Measurements from ENCODE around the gene ATG13.

ATG13 gene

GRCh38 chr11:46719048-46719542, 101.7 kb downstream of the ATG13 start, which contains the start of gene F2:
Gene F2 (plus strand): TSS chr11:46719213. CDS start chr11:46719236, 23 bp downstream.
- H3K36me3 ChIP-seq (ENCODE audit: control insufficient read depth, insufficient read depth, low read length): no peaks in the 10 kb centered on the region
- H3K4me3 ChIP-seq (ENCODE audit: low read depth, low read length): no peak within 1 kb of the TSS
- H3K9ac ChIP-seq (ENCODE audit: low read depth, low read length): no peak within 1 kb of the TSS
- H3K9me3 ChIP-seq (ENCODE audit: control insufficient read depth, insufficient read depth, low read length): no peaks in the 10 kb centered on the region
- H3K27ac ChIP-seq (ENCODE audit: low read depth, low read length): no peak within 1 kb of the TSS
- no peaks in the 10 kb centered on the region for H3K27me3 ChIP-seq (ENCODE audit: control insufficient read depth, insufficient read depth, low read length)
- H3K4me1 ChIP-seq (ENCODE audit: control insufficient read depth, insufficient read depth, low read length): peaks cover 2% of the 10 kb centered on the region; the same call in 1 of the 2 replicates

GRCh38 chr11:46719543-46720218, 102.3 kb downstream of the ATG13 start:
- no peak overlapping the region for H3K27ac ChIP-seq (ENCODE audit: low read depth, low read length)
- H3K36me3 ChIP-seq (ENCODE audit: control insufficient read depth, insufficient read depth, low read length): no peaks in the 10 kb centered on the region
- no peak overlapping the region for H3K9ac ChIP-seq (ENCODE audit: low read depth, low read length)
- H3K27me3 ChIP-seq (ENCODE audit: control insufficient read depth, insufficient read depth, low read length): no peaks in the 10 kb centered on the region
- no peaks in the 10 kb centered on the region for H3K9me3 ChIP-seq (ENCODE audit: control insufficient read depth, insufficient read depth, low read length)
- H3K4me1 ChIP-seq (ENCODE audit: control insufficient read depth, insufficient read depth, low read length): peaks cover 7% of the 10 kb centered on the region; the same call in 1 of the 2 replicates
- H3K4me3 ChIP-seq (ENCODE audit: low read depth, low read length): no peak overlapping the region

GRCh38 chr11:46721286-46721685, 103.9 kb downstream of the ATG13 start:
- no peak overlapping the region for H3K4me3 ChIP-seq (ENCODE audit: low read depth, low read length)
- H3K27ac ChIP-seq (ENCODE audit: low read depth, low read length): no peak overlapping the region
- H3K36me3 ChIP-seq (ENCODE audit: control insufficient read depth, insufficient read depth, low read length): no peaks in the 10 kb centered on the region
- no peak overlapping the region for H3K9ac ChIP-seq (ENCODE audit: low read depth, low read length)
- no peaks in the 10 kb centered on the region for H3K27me3 ChIP-seq (ENCODE audit: control insufficient read depth, insufficient read depth, low read length)
- peaks cover 7% of the 10 kb centered on the region; the same call in 1 of the 2 replicates for H3K4me1 ChIP-seq (ENCODE audit: control insufficient read depth, insufficient read depth, low read length)
- no peaks in the 10 kb centered on the region for H3K9me3 ChIP-seq (ENCODE audit: control insufficient read depth, insufficient read depth, low read length)

- peaks cover 7% of the 10 kb centered on the region; the same call in 1 of the 2 replicates for H3K4me1 ChIP-seq (ENCODE audit: control insufficient read depth, insufficient read depth, low read length)
- no peak overlapping the region for H3K9ac ChIP-seq (ENCODE audit: low read depth, low read length)
- H3K9me3 ChIP-seq (ENCODE audit: control insufficient read depth, insufficient read depth, low read length): no peaks in the 10 kb centered on the region
- H3K4me3 ChIP-seq (ENCODE audit: low read depth, low read length): no peak overlapping the region
- H3K27me3 ChIP-seq (ENCODE audit: control insufficient read depth, insufficient read depth, low read length): no peaks in the 10 kb centered on the region
- no peak overlapping the region for H3K27ac ChIP-seq (ENCODE audit: low read depth, low read length)
- H3K36me3 ChIP-seq (ENCODE audit: control insufficient read depth, insufficient read depth, low read length): no peaks in the 10 kb centered on the region
Measured at GRCh38 chr11:46722566-46723358, 105.4 kb downstream of the ATG13 start.

- H3K4me1 ChIP-seq (ENCODE audit: control insufficient read depth, insufficient read depth, low read length): peaks cover 7% of the 10 kb centered on the region; the same call in 1 of the 2 replicates
- H3K27ac ChIP-seq (ENCODE audit: low read depth, low read length): no peak overlapping the region
- H3K9ac ChIP-seq (ENCODE audit: low read depth, low read length): no peak overlapping the region
- H3K9me3 ChIP-seq (ENCODE audit: control insufficient read depth, insufficient read depth, low read length): no peaks in the 10 kb centered on the region
- H3K27me3 ChIP-seq (ENCODE audit: control insufficient read depth, insufficient read depth, low read length): no peaks in the 10 kb centered on the region
- H3K36me3 ChIP-seq (ENCODE audit: control insufficient read depth, insufficient read depth, low read length): no peaks in the 10 kb centered on the region
- no peak overlapping the region for H3K4me3 ChIP-seq (ENCODE audit: low read depth, low read length)
Measured at GRCh38 chr11:46723359-46723680, 106.0 kb downstream of the ATG13 start.

- H3K4me3 ChIP-seq (ENCODE audit: low read depth, low read length): no peak overlapping the region
- no peak overlapping the region for H3K9ac ChIP-seq (ENCODE audit: low read depth, low read length)
- no peaks in the 10 kb centered on the region for H3K9me3 ChIP-seq (ENCODE audit: control insufficient read depth, insufficient read depth, low read length)
- peaks cover 7% of the 10 kb centered on the region; the same call in 1 of the 2 replicates for H3K4me1 ChIP-seq (ENCODE audit: control insufficient read depth, insufficient read depth, low read length)
- no peaks in the 10 kb centered on the region for H3K36me3 ChIP-seq (ENCODE audit: control insufficient read depth, insufficient read depth, low read length)
- H3K27me3 ChIP-seq (ENCODE audit: control insufficient read depth, insufficient read depth, low read length): no peaks in the 10 kb centered on the region
- H3K27ac ChIP-seq (ENCODE audit: low read depth, low read length): no peak overlapping the region
Measured at GRCh38 chr11:46724088-46724487, 106.7 kb downstream of the ATG13 start.

Data from HUES48 (cell line).